ENCODE data around the gene XRCC5. TPM values are rescaled to one million over a fixed set of nuclear protein-coding genes. Genes with fewer than 3 reads are reported as not detected.

Gene XRCC5
- total RNA-seq, 1 experiment from 2014 or later = 431 TPM

- in situ Hi-C loops (cut with HindIII; ENCODE audit: low sequenced_read_pairs) = no loop called here
- DNase-seq (ENCODE audit: low spot score) = no peak
Observed at GRCh38 chr2:216215658-216216390, 106.7 kb downstream of the XRCC5 start.

DNA sequence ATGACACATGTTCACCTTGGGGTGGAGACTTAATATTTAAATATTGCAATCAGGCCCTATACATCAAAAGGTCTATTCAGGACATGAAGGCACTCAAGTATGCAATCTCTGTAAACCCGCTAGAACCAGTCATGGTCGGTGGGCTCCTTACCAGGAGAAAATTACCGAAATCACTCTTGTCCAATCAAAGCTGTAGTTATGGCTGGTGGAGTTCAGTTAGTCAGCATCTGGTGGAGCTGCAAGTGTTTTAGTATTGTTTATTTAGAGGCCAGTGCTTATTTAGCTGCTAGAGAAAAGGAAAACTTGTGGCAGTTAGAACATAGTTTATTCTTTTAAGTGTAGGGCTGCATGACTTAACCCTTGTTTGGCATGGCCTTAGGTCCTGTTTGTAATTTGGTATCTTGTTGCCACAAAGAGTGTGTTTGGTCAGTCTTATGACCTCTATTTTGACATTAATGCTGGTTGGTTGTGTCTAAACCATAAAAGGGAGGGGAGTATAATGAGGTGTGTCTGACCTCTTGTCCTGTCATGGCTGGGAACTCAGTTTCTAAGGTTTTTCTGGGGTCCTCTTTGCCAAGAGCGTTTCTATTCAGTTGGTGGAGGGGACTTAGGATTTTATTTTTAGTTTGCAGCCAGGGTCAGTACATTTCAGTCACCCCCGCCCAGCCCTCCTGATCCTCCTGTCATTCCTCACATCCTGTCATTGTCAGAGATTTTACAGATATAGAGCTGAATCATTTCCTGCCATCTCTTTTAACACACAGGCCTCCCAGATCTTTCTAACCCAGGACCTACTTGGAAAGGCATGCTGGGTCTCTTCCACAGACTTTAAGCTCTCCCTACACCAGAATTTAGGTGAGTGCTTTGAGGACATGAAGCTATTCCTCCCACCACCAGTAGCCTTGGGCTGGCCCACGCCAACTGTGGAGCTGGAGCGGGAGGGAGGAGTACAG is 108.1 kb downstream of the XRCC5 start:
- in situ Hi-C loops (cut with HindIII; ENCODE audit: low sequenced_read_pairs) = no loop called here
- no peak for DNase-seq (ENCODE audit: low spot score)

- in situ Hi-C loops (cut with HindIII; ENCODE audit: low sequenced_read_pairs) = no loop called here
- no peak for DNase-seq (ENCODE audit: low spot score)
Observed at GRCh38 chr2:216217904-216218260, 108.7 kb downstream of the XRCC5 start.

DNA sequence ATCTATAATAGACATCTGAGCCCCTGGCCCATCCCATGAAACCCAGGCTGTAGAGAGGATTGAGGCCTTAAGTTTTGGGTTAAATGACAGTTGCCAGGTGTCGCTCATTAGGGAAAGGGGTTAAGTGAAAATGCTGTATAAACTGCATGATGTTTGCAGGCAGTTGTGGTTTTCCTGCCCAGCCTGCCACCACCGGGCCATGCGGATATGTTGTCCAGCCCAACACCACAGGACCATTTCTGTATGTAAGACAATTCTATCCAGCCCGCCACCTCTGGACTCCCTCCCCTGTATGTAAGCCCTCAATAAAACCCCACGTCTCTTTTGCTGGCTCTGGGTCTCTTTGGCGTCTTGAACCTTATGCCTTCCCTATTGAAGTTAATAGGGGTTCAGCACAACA is 110.7 kb downstream of the XRCC5 start:
- no peak for DNase-seq (ENCODE audit: low spot score)
- in situ Hi-C loops (cut with HindIII; ENCODE audit: low sequenced_read_pairs) = no loop called here

DNA sequence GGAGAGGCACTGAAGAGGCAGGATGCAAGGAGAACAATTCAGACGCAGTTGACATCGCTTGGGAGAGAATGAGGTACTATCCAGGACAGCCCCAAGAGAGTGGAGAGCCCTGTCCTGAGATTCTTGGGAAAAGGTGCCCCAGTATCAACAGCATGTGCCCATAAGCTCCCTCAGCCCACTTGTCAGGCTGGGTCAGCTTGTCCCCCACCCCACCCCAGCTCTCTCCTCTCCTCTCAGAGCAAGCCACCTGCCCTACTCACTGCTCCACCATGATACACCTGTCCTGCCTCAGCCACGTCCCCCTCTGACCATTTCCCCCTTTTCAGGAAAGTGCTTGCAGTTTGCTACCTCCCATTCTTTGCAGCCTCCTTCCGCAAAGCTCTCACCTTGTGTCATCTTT is 111.8 kb downstream of the XRCC5 start:
- DNase-seq (ENCODE audit: low spot score) = no peak
- in situ Hi-C loops (cut with HindIII; ENCODE audit: low sequenced_read_pairs) = no loop called here

DNA sequence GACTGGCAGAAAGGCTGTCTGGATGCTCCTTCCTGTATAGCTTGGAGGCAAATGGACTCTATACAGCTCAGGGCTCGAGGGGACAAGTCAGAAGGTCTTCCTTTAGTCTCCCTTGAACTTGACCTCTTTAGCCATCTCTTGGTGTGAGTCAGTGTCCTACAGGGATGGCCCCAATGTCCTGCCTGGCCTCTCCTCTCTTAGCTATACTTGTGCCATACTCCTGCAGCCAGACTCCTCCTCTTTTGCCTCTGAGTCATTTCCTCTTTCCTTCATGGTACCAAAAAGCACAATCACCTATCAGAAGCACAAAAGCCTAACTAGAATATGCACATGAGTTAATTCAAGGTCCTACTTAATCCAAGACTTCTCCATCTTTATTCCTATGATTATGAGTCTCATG is 112.7 kb downstream of the XRCC5 start:
- in situ Hi-C loops (cut with HindIII; ENCODE audit: low sequenced_read_pairs) = no loop called here
- DNase-seq (ENCODE audit: low spot score) = no peak

GRCh38 chr2:216222650-216223352 is 113.7 kb downstream of the XRCC5 start:
- DNase-seq (ENCODE audit: low spot score) = no peak
- in situ Hi-C loops (cut with HindIII; ENCODE audit: low sequenced_read_pairs) = no loop called here

DNA sequence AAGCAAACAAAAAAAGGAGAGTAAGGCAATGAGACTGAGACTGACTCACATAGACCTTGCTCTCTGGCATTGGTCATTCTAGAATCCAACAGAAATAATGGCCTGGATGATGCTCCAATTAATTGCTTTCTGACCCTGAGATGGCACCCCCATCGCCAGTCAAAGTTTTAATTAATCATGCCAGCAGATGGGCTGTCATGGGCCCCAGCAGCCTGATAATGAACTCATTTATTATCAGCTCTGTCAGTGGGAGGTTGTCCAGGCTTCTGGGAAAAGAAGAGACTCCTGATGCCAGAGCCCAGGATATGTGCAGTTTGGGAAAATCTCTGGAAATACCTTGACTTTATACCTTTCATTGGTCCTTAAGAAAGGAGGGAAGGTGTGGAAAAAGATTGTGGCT is 115.2 kb downstream of the XRCC5 start:
- no peak for DNase-seq (ENCODE audit: low spot score)
- in situ Hi-C loops (cut with HindIII; ENCODE audit: low sequenced_read_pairs) = no loop called here

GRCh38 chr2:216229277-216229914 is 120.2 kb downstream of the XRCC5 start:
- in situ Hi-C loops (cut with HindIII; ENCODE audit: low sequenced_read_pairs) = no loop called here

DNA sequence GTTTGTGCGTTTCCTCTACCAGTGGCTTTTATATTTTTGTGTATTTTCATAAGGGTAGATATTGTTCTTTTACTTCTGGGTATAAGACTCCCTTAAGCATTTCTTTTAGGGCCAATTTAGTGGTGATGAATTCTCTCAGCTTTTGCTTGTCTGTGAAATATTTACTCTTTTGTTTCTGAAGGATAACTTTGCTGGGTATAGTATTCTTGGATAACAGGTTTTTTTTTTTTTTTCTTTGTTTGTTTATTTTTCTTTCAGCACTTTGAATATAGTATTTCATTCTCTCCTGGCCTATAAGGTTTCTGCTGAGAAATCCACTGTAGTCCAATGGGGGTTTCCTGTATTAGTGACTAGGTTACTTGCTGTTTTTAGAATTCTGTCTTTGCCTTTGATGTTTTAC is 122.7 kb downstream of the XRCC5 start:
- in situ Hi-C loops (cut with HindIII; ENCODE audit: low sequenced_read_pairs) = no loop called here
- no peak for DNase-seq (ENCODE audit: low spot score)

More at GRCh38 chr2:216229277-216229914, 120.2 kb downstream of the XRCC5 start:
- no peak for DNase-seq (ENCODE audit: low spot score)

- in situ Hi-C loops (cut with HindIII; ENCODE audit: low sequenced_read_pairs) = no loop called here
- DNase-seq (ENCODE audit: low spot score) = no peak
Observed at GRCh38 chr2:216232721-216233120, 123.6 kb downstream of the XRCC5 start.

DNA sequence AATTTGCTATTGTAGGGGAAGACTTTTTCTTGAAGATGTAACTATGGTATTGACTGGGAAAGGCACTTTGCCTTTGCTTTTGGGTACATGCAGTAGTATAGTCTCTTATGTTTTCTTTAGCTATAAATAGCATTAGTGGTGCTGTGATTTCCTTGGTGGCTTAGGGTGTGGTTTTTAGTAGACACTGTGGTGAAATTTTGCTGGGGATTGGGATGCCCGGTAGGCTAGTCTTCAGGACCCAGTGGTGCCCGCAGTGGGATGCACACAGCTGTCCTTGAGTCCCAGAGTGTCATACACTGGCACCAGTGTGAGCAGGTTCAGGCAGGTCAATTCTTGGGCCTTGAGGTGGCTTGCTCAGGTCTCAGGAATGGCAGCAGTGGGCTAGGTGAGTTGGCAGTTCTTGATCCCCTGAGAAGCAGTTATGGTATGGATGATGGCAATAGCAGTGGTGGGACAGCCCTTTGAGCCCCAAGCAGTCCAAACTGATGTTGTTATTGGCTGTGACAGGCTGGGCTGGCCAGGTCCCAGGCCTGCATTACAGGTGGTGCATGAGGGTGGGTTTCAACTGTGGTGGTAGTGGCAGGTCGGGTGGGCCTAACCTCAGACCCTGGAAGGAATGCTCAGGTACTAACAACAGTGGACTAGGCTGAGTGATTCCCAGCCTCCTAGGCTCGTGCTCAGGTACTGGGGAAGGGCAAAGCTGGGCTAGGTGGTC is 124.3 kb downstream of the XRCC5 start:
- in situ Hi-C loops (cut with HindIII; ENCODE audit: low sequenced_read_pairs) = no loop called here
- no peak for DNase-seq (ENCODE audit: low spot score)

DNA sequence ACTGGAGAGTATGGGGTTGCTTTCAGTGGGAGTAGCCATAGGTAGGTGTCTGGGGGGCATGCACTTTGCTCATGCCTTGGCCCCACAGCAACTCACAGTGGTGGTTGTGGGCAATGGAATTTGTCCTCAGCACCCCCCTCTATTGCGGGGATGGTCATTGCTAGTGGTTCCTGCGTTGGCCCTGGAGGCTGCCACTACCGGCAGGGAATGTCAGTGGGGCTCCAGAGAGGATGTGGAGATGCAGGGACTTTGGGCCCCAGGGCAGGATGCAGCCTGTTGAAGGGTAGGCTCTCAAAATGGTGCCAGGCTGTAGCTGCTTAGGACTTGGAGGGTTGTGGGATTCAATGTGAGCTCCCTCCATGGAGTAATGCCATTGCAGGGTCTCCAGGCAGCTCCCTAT is 125.0 kb downstream of the XRCC5 start:
- in situ Hi-C loops (cut with HindIII; ENCODE audit: low sequenced_read_pairs) = no loop called here

GRCh38 chr2:216235462-216235861 is 126.3 kb downstream of the XRCC5 start:
- in situ Hi-C loops (cut with HindIII; ENCODE audit: low sequenced_read_pairs) = no loop called here
- DNase-seq (ENCODE audit: low spot score) = no peak

More for the DNA sequence above, 125.0 kb downstream of the XRCC5 start:
- DNase-seq (ENCODE audit: low spot score) = no peak

DNA sequence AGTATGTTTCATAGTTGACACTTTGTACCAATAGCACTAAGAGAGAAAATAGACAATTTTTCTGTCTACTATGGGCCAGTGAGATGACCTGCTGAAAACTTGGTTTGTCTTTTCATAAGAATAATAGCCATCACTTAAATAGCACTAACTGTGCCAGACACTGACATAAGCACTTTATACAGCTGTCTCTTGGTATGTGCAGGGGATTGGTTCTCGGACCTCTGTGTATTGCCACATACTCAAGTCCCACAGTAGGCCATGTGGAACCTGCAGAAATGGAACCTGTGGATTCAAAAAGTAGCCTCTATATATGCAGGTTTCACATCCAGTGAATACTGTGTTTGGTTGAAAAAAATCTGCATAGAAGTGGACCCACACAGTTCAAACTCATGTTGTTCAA is 126.7 kb downstream of the XRCC5 start:
- in situ Hi-C loops (cut with HindIII; ENCODE audit: low sequenced_read_pairs) = no loop called here
- DNase-seq (ENCODE audit: low spot score) = no peak

DNA sequence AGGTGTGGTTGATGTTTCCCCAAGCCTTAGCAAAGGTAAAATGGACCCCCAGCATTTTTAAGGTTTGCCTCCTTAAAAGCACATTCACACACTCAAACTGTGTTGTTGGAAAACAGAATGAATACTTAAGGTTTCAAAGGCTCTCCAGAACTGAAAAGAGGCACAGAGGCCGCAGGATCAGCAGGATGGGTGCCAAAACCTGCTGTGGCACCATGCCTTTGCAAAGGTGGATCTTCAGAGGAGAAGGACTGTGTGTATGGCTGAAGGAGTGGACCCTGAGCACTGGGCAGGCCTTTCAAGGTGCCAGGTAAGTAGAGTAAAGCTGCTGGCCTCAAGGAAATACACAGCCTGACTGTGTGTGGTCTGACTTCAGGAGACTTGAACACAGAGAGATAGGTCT is 127.3 kb downstream of the XRCC5 start:
- no peak for DNase-seq (ENCODE audit: low spot score)

GRCh38 chr2:216242365-216242764 is 133.2 kb downstream of the XRCC5 start:
- in situ Hi-C loops (cut with HindIII; ENCODE audit: low sequenced_read_pairs) = no loop called here
- DNase-seq (ENCODE audit: low spot score) = peak; percentile 80

More for the DNA sequence above, 127.3 kb downstream of the XRCC5 start:
- in situ Hi-C loops (cut with HindIII; ENCODE audit: low sequenced_read_pairs) = no loop called here

GRCh38 chr2:216243026-216243425 is 133.9 kb downstream of the XRCC5 start:
- DNase-seq (ENCODE audit: low spot score) = no peak
- in situ Hi-C loops (cut with HindIII; ENCODE audit: low sequenced_read_pairs) = no loop called here

Data from G401 (cell line).